NCI-H2227 (cell line): ENCODE measurements around the gene GALNT11.
A peak's percentile ranks its signal among the peaks of the same experiment; 100 is the strongest.
"Not testable (repeated sequence)": the region's sequence is repeated elsewhere in the genome, so short reads cannot be mapped to it uniquely, and the experiment has no call there.

Experiments used
- DNase-seq: peaks from one replicate; lab custom pipeline; 2025; ENCODE audit not compliant: unreplicated experiment; lab: John Stamatoyannopoulos, UW

The GALNT11 gene

GRCh38 chr7:152025077-152025936 lies at the start of gene GALNT11:
Gene GALNT11, plus strand, starts transcription at chr7:152025674. Its CDS starts 68,554 bp downstream, at chr7:152094228.
- peak; percentile 95 for DNase-seq

GRCh38 chr7:151978616-151979015 lies 46.9 kb upstream of the GALNT11 start:
- DNase-seq, result no peak

- no peak for DNase-seq
Measured at GRCh38 chr7:151981223-151981622, 44.3 kb upstream of the GALNT11 start.

- no peak for DNase-seq
Measured at GRCh38 chr7:151982806-151983205, 42.7 kb upstream of the GALNT11 start.

GRCh38 chr7:151984612-151985011 lies 40.9 kb upstream of the GALNT11 start:
- no peak for DNase-seq

GRCh38 chr7:151987748-151988529 lies 37.5 kb upstream of the GALNT11 start:
- no peak for DNase-seq

- DNase-seq, result peak; percentile 85
Measured at GRCh38 chr7:151992375-151992774, 33.1 kb upstream of the GALNT11 start.

GRCh38 chr7:151993977-151994676 lies 31.3 kb upstream of the GALNT11 start:
- DNase-seq, result peak; percentile 49

GRCh38 chr7:151999424-152000090 lies 25.9 kb upstream of the GALNT11 start:
- DNase-seq, result no peak

GRCh38 chr7:152000191-152000590 lies 25.3 kb upstream of the GALNT11 start:
- no peak for DNase-seq

- DNase-seq, result no peak
Measured at GRCh38 chr7:152006336-152006735, 19.1 kb upstream of the GALNT11 start.

GRCh38 chr7:152011860-152012259 lies 13.6 kb upstream of the GALNT11 start:
- DNase-seq, result no peak

GRCh38 chr7:152013230-152013629 lies 12.2 kb upstream of the GALNT11 start:
- DNase-seq, result no peak

- no peak for DNase-seq
Measured at GRCh38 chr7:152013974-152014373, 11.5 kb upstream of the GALNT11 start.

GRCh38 chr7:152014722-152015121 lies 10.8 kb upstream of the GALNT11 start:
- no peak for DNase-seq

GRCh38 chr7:152015600-152015999 lies 9.9 kb upstream of the GALNT11 start:
- no peak for DNase-seq

- no peak for DNase-seq
Measured at GRCh38 chr7:152016947-152017346, 8.5 kb upstream of the GALNT11 start.

GRCh38 chr7:152017683-152018082 lies 7.8 kb upstream of the GALNT11 start:
- not testable (repeated sequence) for DNase-seq

- DNase-seq, result not testable (repeated sequence)
Measured at GRCh38 chr7:152021740-152022139, 3.7 kb upstream of the GALNT11 start.

- DNase-seq, result no peak
Measured at GRCh38 chr7:152025937-152026890, 740 bp downstream of the GALNT11 start.
